ENCODE results near the gene GNG5.
"Not testable (repeated sequence)": the region's sequence is repeated elsewhere in the genome, so short reads cannot be mapped to it uniquely, and the experiment has no call there.

The GNG5 gene

GRCh38 chr1:84506002-84506728 is at the start of gene GNG5, which contains the start of gene SPATA1:
Gene GNG5 (minus strand): TSS chr1:84506581. CDS start chr1:84506091, 490 bp downstream.
Gene SPATA1 (plus strand): TSS chr1:84506386. CDS start chr1:84516360, 9,974 bp downstream.
- in situ Hi-C loops (cut with MboI; ENCODE audit: low sequenced_read_pairs) = no loop called here

- in situ Hi-C loops (cut with MboI; ENCODE audit: low sequenced_read_pairs) = no loop called here
Observed at GRCh38 chr1:84550826-84551225, 44.4 kb upstream of the GNG5 start.

- in situ Hi-C loops (cut with MboI; ENCODE audit: low sequenced_read_pairs) = no loop called here
Observed at GRCh38 chr1:84541679-84542078, 35.3 kb upstream of the GNG5 start.

GRCh38 chr1:84540759-84541158 is 34.4 kb upstream of the GNG5 start:
- in situ Hi-C loops (cut with MboI; ENCODE audit: low sequenced_read_pairs) = no loop called here

GRCh38 chr1:84539972-84540371 is 33.6 kb upstream of the GNG5 start:
- in situ Hi-C loops (cut with MboI; ENCODE audit: low sequenced_read_pairs) = no loop called here

GRCh38 chr1:84538599-84538998 is 32.2 kb upstream of the GNG5 start:
- in situ Hi-C loops (cut with MboI; ENCODE audit: low sequenced_read_pairs) = no loop called here

GRCh38 chr1:84525779-84526178 is 19.4 kb upstream of the GNG5 start:
- in situ Hi-C loops (cut with MboI; ENCODE audit: low sequenced_read_pairs) = no loop called here

GRCh38 chr1:84524590-84524989 is 18.2 kb upstream of the GNG5 start:
- in situ Hi-C loops (cut with MboI; ENCODE audit: low sequenced_read_pairs) = no loop called here

GRCh38 chr1:84510668-84511067 is 4.3 kb upstream of the GNG5 start:
- in situ Hi-C loops (cut with MboI; ENCODE audit: low sequenced_read_pairs) = no loop called here

- in situ Hi-C loops (cut with MboI; ENCODE audit: low sequenced_read_pairs) = no loop called here
Observed at GRCh38 chr1:84510165-84510564, 3.8 kb upstream of the GNG5 start.

GRCh38 chr1:84509029-84509428 is 2.6 kb upstream of the GNG5 start:
- in situ Hi-C loops (cut with MboI; ENCODE audit: low sequenced_read_pairs) = no loop called here

GRCh38 chr1:84508510-84508909 is 2.1 kb upstream of the GNG5 start:
- in situ Hi-C loops (cut with MboI; ENCODE audit: low sequenced_read_pairs) = no loop called here

- in situ Hi-C loops (cut with MboI; ENCODE audit: low sequenced_read_pairs) = not testable (repeated sequence)
Observed at GRCh38 chr1:84507887-84508286, 1.5 kb upstream of the GNG5 start.

GRCh38 chr1:84506729-84507453 is 510 bp upstream of the GNG5 start:
- in situ Hi-C loops (cut with MboI; ENCODE audit: low sequenced_read_pairs) = no loop called here

GRCh38 chr1:84505493-84506001 is 834 bp downstream of the GNG5 start:
- in situ Hi-C loops (cut with MboI; ENCODE audit: low sequenced_read_pairs) = no loop called here

GRCh38 chr1:84504580-84505492 is 1.5 kb downstream of the GNG5 start:
- in situ Hi-C loops (cut with MboI; ENCODE audit: low sequenced_read_pairs) = no loop called here

GRCh38 chr1:84502927-84503326 is 3.5 kb downstream of the GNG5 start:
- in situ Hi-C loops (cut with MboI; ENCODE audit: low sequenced_read_pairs) = no loop called here

- in situ Hi-C loops (cut with MboI; ENCODE audit: low sequenced_read_pairs) = no loop called here
Observed at GRCh38 chr1:84497631-84498275, 8.6 kb downstream of the GNG5 start.

GRCh38 chr1:84496498-84496897 is 9.9 kb downstream of the GNG5 start:
- in situ Hi-C loops (cut with MboI; ENCODE audit: low sequenced_read_pairs) = no loop called here

GRCh38 chr1:84493747-84494146 is 12.6 kb downstream of the GNG5 start:
- in situ Hi-C loops (cut with MboI; ENCODE audit: low sequenced_read_pairs) = no loop called here

- in situ Hi-C loops (cut with MboI; ENCODE audit: low sequenced_read_pairs) = no loop called here
Observed at GRCh38 chr1:84492726-84493125, 13.7 kb downstream of the GNG5 start.

Measured in HL-60/S4 treated with retinoic acid at 250 ng/mL for 4 days and 3 days (cell line).